ENCODE results near the gene FAM171A1. TPM values are rescaled to one million over a fixed set of nuclear protein-coding genes. Genes with fewer than 3 reads are reported as not detected.

The FAM171A1 gene

GRCh38 chr10:15172306-15172840 is 198.7 kb downstream of the FAM171A1 start:
- no peaks in the 10 kb centered on the region for H3K36me3 ChIP-seq (ENCODE audit: insufficient read depth, low read length)
- H3K9ac ChIP-seq (ENCODE audit: low read depth, low read length): no peak overlapping the region
- H3K9me3 ChIP-seq (replicated peaks; ENCODE audit: low read length): no peaks in the 10 kb centered on the region
- H3K4me1 ChIP-seq (ENCODE audit: control insufficient read depth, insufficient read depth, low read length): peaks cover 21% of the 10 kb centered on the region
- no peaks in the 10 kb centered on the region for H3K27me3 ChIP-seq (ENCODE audit: control insufficient read depth, insufficient read depth, low read length)
- H3K4me2 ChIP-seq (ENCODE audit: low read length): no peak overlapping the region
- no peak overlapping the region for H3K4me3 ChIP-seq (ENCODE audit: low read length)

GRCh38 chr10:15169555-15170401 is 201.3 kb downstream of the FAM171A1 start:
- H3K36me3 ChIP-seq (ENCODE audit: insufficient read depth, low read length): no peaks in the 10 kb centered on the region
- peaks cover 32% of the 10 kb centered on the region for H3K4me1 ChIP-seq (ENCODE audit: control insufficient read depth, insufficient read depth, low read length)
- H3K27me3 ChIP-seq (ENCODE audit: control insufficient read depth, insufficient read depth, low read length): no peaks in the 10 kb centered on the region
- H3K9ac ChIP-seq (ENCODE audit: low read depth, low read length): peak overlapping the region; percentile 38
- H3K4me2 ChIP-seq (ENCODE audit: low read length): peak overlapping the region; percentile 71
- H3K9me3 ChIP-seq (replicated peaks; ENCODE audit: low read length): no peaks in the 10 kb centered on the region
- peak overlapping the region; percentile 30 for H3K4me3 ChIP-seq (ENCODE audit: low read length)

GRCh38 chr10:15168786-15169554 is 202.1 kb downstream of the FAM171A1 start:
- H3K27me3 ChIP-seq (ENCODE audit: control insufficient read depth, insufficient read depth, low read length): no peaks in the 10 kb centered on the region
- no peaks in the 10 kb centered on the region for H3K36me3 ChIP-seq (ENCODE audit: insufficient read depth, low read length)
- peak overlapping the region; percentile 71 for H3K4me2 ChIP-seq (ENCODE audit: low read length)
- H3K4me3 ChIP-seq (ENCODE audit: low read length): peak overlapping the region; percentile 30
- H3K9me3 ChIP-seq (replicated peaks; ENCODE audit: low read length): no peaks in the 10 kb centered on the region
- peaks cover 32% of the 10 kb centered on the region for H3K4me1 ChIP-seq (ENCODE audit: control insufficient read depth, insufficient read depth, low read length)
- peak overlapping the region; percentile 38 for H3K9ac ChIP-seq (ENCODE audit: low read depth, low read length)

- Histone ChIP-seq H3K27me3 (ENCODE audit: control insufficient read depth, insufficient read depth, low read length) (no peaks in the 10 kb centered on the region), H3K9ac (ENCODE audit: low read depth, low read length) (peak within 1 kb of the TSS; percentile 92), H3K36me3 (ENCODE audit: insufficient read depth, low read length) (no peaks in the 10 kb centered on the region), H3K4me2 (ENCODE audit: low read length) (peak within 1 kb of the TSS; percentile 99), H3K4me1 (ENCODE audit: control insufficient read depth, insufficient read depth, low read length) (peaks cover 32% of the 10 kb centered on the region), H3K4me3 (ENCODE audit: low read length) (peak within 1 kb of the TSS; percentile 99), H3K9me3 (replicated peaks; ENCODE audit: low read length) (no peaks in the 10 kb centered on the region)
These were observed 202.8 kb downstream of the FAM171A1 start, which contains the start of gene NMT2 for GRCh38 chr10:15168291-15168785. NMT2 (minus strand) TSS chr10:15168693; CDS start chr10:15168612, 81 bp downstream.

GRCh38 chr10:15167411-15168290 is 203.4 kb downstream of the FAM171A1 start:
- Histone ChIP-seq H3K4me1 (ENCODE audit: control insufficient read depth, insufficient read depth, low read length) (peaks cover 32% of the 10 kb centered on the region), H3K9ac (ENCODE audit: low read depth, low read length) (peak overlapping the region; percentile 92), H3K4me3 (ENCODE audit: low read length) (peak overlapping the region; percentile 99), H3K27me3 (ENCODE audit: control insufficient read depth, insufficient read depth, low read length) (no peaks in the 10 kb centered on the region), H3K9me3 (replicated peaks; ENCODE audit: low read length) (no peaks in the 10 kb centered on the region), H3K4me2 (ENCODE audit: low read length) (peak overlapping the region; percentile 99), H3K36me3 (ENCODE audit: insufficient read depth, low read length) (no peaks in the 10 kb centered on the region)

- Histone ChIP-seq H3K27me3 (ENCODE audit: control insufficient read depth, insufficient read depth, low read length) (no peaks in the 10 kb centered on the region), H3K36me3 (ENCODE audit: insufficient read depth, low read length) (no peaks in the 10 kb centered on the region), H3K9ac (ENCODE audit: low read depth, low read length) (peak overlapping the region; percentile 92), H3K4me2 (ENCODE audit: low read length) (peak overlapping the region; percentile 99), H3K4me3 (ENCODE audit: low read length) (peak overlapping the region; percentile 99), H3K9me3 (replicated peaks; ENCODE audit: low read length) (no peaks in the 10 kb centered on the region), H3K4me1 (ENCODE audit: control insufficient read depth, insufficient read depth, low read length) (peaks cover 32% of the 10 kb centered on the region)
These were observed 204.8 kb downstream of the FAM171A1 start for GRCh38 chr10:15166325-15166724.

- H3K4me1 ChIP-seq (ENCODE audit: control insufficient read depth, insufficient read depth, low read length): peaks cover 11% of the 10 kb centered on the region
- H3K9ac ChIP-seq (ENCODE audit: low read depth, low read length): no peak overlapping the region
- no peak overlapping the region for H3K4me2 ChIP-seq (ENCODE audit: low read length)
These were observed 207.7 kb downstream of the FAM171A1 start for GRCh38 chr10:15163253-15163828.

More at GRCh38 chr10:15163253-15163828, 207.7 kb downstream of the FAM171A1 start:
- H3K27me3 ChIP-seq (ENCODE audit: control insufficient read depth, insufficient read depth, low read length): no peaks in the 10 kb centered on the region
- no peaks in the 10 kb centered on the region for H3K36me3 ChIP-seq (ENCODE audit: insufficient read depth, low read length)
- no peak overlapping the region for H3K4me3 ChIP-seq (ENCODE audit: low read length)
- no peaks in the 10 kb centered on the region for H3K9me3 ChIP-seq (replicated peaks; ENCODE audit: low read length)

Small RNA genes lying within 50 kb of the gene (small RNA-seq; reads per million reads assigned to genes)
- gene AL590365.1: not detected

Data from skeletal muscle satellite cell (primary cell).